Fibroblast of pulmonary artery (primary cell): ENCODE measurements around the gene INHA.

ENCODE experiments used
- DNase-seq: peaks from one replicate; pipeline ENCODE4 v3.0.0-alpha.2; 2010; ENCODE audit warnings: low read depth
- H3K4me3 ChIP-seq: replicated peaks from 2 replicates; pipeline ENCODE4 v1.5.1; 2011; ENCODE audit warnings: low read depth, mild to moderate bottlenecking, control low read depth, low read length, moderate library complexity
- TF ChIP-seq, protein P1 (sequence below): IDR thresholded peaks from 2 replicates; pipeline ENCODE4 v1.5.1; 2011; ENCODE audit warnings: mild to moderate bottlenecking, control low read depth, low read length, inconsistent platforms; ENCODE audit errors: missing control alignments

The INHA gene

DNA sequence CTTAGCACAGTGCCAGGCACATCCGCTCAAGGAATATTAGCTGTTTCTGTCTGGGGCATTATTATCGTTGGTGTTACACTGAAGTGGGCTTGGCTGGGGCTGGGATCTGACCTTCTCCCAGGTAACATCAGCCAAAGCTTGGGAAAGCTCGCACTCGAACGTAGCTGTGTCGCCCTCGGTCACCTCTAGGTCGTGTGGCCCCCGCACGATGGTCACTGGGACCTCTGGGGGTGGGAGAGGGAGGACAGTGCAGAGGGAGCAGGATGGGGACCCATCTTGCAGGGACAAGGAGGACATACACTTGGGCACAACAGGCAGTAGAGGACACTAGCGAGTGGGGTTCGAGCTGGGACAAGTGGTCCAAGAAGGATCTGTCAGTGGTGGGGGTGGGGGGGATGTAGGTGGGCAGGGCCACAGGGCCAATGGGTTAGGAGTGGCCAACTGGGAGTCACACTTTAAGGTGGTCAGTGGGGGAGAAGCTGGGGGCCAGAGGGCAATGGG, 18.6 kb upstream of the INHA start:
- H3K4me3 ChIP-seq: no peak overlapping the region
- TF ChIP-seq, protein P1, sequence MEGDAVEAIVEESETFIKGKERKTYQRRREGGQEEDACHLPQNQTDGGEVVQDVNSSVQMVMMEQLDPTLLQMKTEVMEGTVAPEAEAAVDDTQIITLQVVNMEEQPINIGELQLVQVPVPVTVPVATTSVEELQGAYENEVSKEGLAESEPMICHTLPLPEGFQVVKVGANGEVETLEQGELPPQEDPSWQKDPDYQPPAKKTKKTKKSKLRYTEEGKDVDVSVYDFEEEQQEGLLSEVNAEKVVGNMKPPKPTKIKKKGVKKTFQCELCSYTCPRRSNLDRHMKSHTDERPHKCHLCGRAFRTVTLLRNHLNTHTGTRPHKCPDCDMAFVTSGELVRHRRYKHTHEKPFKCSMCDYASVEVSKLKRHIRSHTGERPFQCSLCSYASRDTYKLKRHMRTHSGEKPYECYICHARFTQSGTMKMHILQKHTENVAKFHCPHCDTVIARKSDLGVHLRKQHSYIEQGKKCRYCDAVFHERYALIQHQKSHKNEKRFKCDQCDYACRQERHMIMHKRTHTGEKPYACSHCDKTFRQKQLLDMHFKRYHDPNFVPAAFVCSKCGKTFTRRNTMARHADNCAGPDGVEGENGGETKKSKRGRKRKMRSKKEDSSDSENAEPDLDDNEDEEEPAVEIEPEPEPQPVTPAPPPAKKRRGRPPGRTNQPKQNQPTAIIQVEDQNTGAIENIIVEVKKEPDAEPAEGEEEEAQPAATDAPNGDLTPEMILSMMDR: no peak
- no peak for DNase-seq

GRCh38 chr2:219554350-219554749, 17.8 kb upstream of the INHA start:
- TF ChIP-seq, protein P1: no peak
- no peak for DNase-seq
- H3K4me3 ChIP-seq: no peak overlapping the region

GRCh38 chr2:219555956-219556355, 16.2 kb upstream of the INHA start:
- no peak for DNase-seq
- TF ChIP-seq, protein P1: no peak
- H3K4me3 ChIP-seq: no peak overlapping the region

- no peak overlapping the region for H3K4me3 ChIP-seq
- TF ChIP-seq, protein P1: no peak
- DNase-seq: no peak
Measured at GRCh38 chr2:219556413-219556812, 15.7 kb upstream of the INHA start.

DNA sequence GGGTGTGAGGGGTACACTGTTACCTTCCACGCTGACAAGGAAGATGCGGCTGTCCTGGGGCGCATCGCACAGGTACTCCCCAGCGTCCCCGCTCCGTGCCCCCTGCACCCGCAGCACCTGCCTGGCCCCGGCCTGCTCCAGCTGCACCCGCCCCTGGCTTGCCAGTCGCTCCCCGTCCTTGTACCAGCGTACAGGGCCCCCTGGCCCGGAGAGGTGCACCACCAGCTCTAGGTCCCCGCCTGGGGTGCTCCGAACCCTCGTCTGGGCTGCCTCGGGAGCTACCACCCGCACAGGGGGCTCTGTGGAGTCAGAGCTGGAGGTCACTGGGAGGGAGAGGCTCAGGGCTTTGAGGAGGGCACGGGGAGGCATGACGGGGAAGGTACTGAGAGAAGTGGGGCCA, 14.8 kb upstream of the INHA start:
- no peak overlapping the region for H3K4me3 ChIP-seq
- no peak for DNase-seq
- TF ChIP-seq, protein P1: no peak

GRCh38 chr2:219557791-219558785, 14.0 kb upstream of the INHA start:
- no peak for DNase-seq
- no peak overlapping the region for H3K4me3 ChIP-seq
- TF ChIP-seq, protein P1: no peak
